ENCODE measurements around the gene CDC42SE2. TPM values are rescaled to one million over a fixed set of nuclear protein-coding genes. Genes with fewer than 3 reads are reported as not detected.

Gene CDC42SE2
- total RNA-seq, 2 donors from 2014 or later = 107 to 110 TPM

- Mint-ChIP-seq H3K27me3 (no peaks in the 10 kb centered on the region), H3K36me3 (ENCODE audit: low read depth) (peaks cover 88% of the 10 kb centered on the region), H3K4me3 (peak overlapping the region; percentile 81), H3K4me1 (peaks cover 61% of the 10 kb centered on the region), H3K27ac (peak overlapping the region; percentile 96), H3K9me3 (peaks cover 8% of the 10 kb centered on the region)
- peak; percentile 54 for ATAC-seq (replicated peaks)
These were observed 118.8 kb downstream of the CDC42SE2 start for GRCh38 chr5:131382407-131383395.

GRCh38 chr5:131384173-131384572, 120.3 kb downstream of the CDC42SE2 start:
- Mint-ChIP-seq H3K9me3 (peaks cover 8% of the 10 kb centered on the region), H3K27ac (peak overlapping the region; percentile 96), H3K4me3 (peak overlapping the region; percentile 81), H3K4me1 (peaks cover 60% of the 10 kb centered on the region), H3K36me3 (ENCODE audit: low read depth) (peaks cover 98% of the 10 kb centered on the region), H3K27me3 (no peaks in the 10 kb centered on the region)
- no peak for ATAC-seq (replicated peaks)

GRCh38 chr5:131384616-131385214, 120.9 kb downstream of the CDC42SE2 start:
- ATAC-seq (replicated peaks) = peak; percentile 54
- peak overlapping the region; percentile 96 for H3K27ac Mint-ChIP-seq
- H3K4me1 Mint-ChIP-seq = peaks cover 63% of the 10 kb centered on the region
- no peaks in the 10 kb centered on the region for H3K27me3 Mint-ChIP-seq
- H3K9me3 Mint-ChIP-seq = peaks cover 8% of the 10 kb centered on the region
- peaks cover 99% of the 10 kb centered on the region for H3K36me3 Mint-ChIP-seq (ENCODE audit: low read depth)
- H3K4me3 Mint-ChIP-seq = peak overlapping the region; percentile 81

DNA sequence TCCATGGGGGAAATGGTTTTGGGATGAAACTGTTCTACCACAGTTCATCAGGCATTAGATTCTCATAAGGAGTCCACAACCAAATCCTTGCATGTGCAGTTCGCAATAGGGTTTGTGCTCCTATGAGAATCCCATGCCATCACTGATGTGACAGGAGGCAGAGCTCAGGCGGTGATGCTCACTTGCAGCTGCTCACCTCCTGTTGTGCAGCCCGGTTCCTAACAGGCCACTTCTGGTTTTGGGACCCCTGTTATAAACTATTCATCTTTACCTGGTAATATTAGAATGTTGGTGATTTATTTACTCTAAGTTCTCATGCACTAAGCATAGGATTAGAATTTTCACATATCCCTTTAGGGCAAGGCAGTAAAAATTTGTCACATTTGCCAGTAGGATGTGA, 122.3 kb downstream of the CDC42SE2 start:
- Mint-ChIP-seq H3K27ac (peak overlapping the region; percentile 96), H3K27me3 (no peaks in the 10 kb centered on the region), H3K36me3 (ENCODE audit: low read depth) (peaks cover 99% of the 10 kb centered on the region), H3K4me1 (peaks cover 61% of the 10 kb centered on the region), H3K9me3 (peaks cover 5% of the 10 kb centered on the region), H3K4me3 (peak overlapping the region; percentile 81)
- ATAC-seq (replicated peaks) = no peak

DNA sequence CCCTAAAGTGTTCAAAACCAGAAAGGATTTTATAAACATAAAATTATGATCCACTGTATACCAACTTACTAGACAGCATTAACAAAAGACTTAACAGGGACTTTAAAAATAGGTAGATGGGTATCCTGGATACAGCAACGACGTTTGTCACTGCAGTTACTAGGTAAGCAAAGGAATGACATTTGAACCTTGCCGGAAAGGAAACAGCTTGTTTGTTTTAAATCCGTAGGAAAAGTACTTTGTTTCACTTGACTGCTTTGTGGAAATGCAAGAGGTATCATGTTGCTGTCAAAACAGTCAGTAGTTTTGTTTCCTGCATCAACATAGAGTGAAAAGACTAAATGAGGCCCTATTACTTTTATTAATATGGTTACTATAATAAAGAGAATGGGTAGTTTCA, 122.9 kb downstream of the CDC42SE2 start:
- H3K9me3 Mint-ChIP-seq = peaks cover 1% of the 10 kb centered on the region
- ATAC-seq (replicated peaks) = no peak
- peak overlapping the region; percentile 96 for H3K27ac Mint-ChIP-seq
- no peaks in the 10 kb centered on the region for H3K27me3 Mint-ChIP-seq
- peaks cover 100% of the 10 kb centered on the region for H3K36me3 Mint-ChIP-seq (ENCODE audit: low read depth)
- H3K4me1 Mint-ChIP-seq = peaks cover 56% of the 10 kb centered on the region
- peak overlapping the region; percentile 81 for H3K4me3 Mint-ChIP-seq

GRCh38 chr5:131387255-131387654, 123.4 kb downstream of the CDC42SE2 start:
- no peaks in the 10 kb centered on the region for H3K9me3 Mint-ChIP-seq
- H3K4me3 Mint-ChIP-seq = peak overlapping the region; percentile 81
- peak overlapping the region; percentile 96 for H3K27ac Mint-ChIP-seq
- no peaks in the 10 kb centered on the region for H3K27me3 Mint-ChIP-seq
- peaks cover 51% of the 10 kb centered on the region for H3K4me1 Mint-ChIP-seq
- ATAC-seq (replicated peaks) = no peak
- H3K36me3 Mint-ChIP-seq (ENCODE audit: low read depth) = peaks cover 100% of the 10 kb centered on the region

- H3K4me3 Mint-ChIP-seq = peak overlapping the region; percentile 75
- peak; percentile 75 for ATAC-seq (replicated peaks)
- peaks cover 100% of the 10 kb centered on the region for H3K36me3 Mint-ChIP-seq (ENCODE audit: low read depth)
- H3K27me3 Mint-ChIP-seq = no peaks in the 10 kb centered on the region
- peak overlapping the region; percentile 96 for H3K27ac Mint-ChIP-seq
- H3K9me3 Mint-ChIP-seq = no peaks in the 10 kb centered on the region
- peaks cover 53% of the 10 kb centered on the region for H3K4me1 Mint-ChIP-seq
These were observed 125.4 kb downstream of the CDC42SE2 start for GRCh38 chr5:131389096-131389868.

GRCh38 chr5:131389869-131390265, 126.0 kb downstream of the CDC42SE2 start:
- Mint-ChIP-seq H3K36me3 (ENCODE audit: low read depth) (peaks cover 100% of the 10 kb centered on the region), H3K4me3 (peak overlapping the region; percentile 75), H3K9me3 (no peaks in the 10 kb centered on the region), H3K4me1 (peaks cover 51% of the 10 kb centered on the region), H3K27ac (peak overlapping the region; percentile 96), H3K27me3 (no peaks in the 10 kb centered on the region)
- no peak for ATAC-seq (replicated peaks)

DNA sequence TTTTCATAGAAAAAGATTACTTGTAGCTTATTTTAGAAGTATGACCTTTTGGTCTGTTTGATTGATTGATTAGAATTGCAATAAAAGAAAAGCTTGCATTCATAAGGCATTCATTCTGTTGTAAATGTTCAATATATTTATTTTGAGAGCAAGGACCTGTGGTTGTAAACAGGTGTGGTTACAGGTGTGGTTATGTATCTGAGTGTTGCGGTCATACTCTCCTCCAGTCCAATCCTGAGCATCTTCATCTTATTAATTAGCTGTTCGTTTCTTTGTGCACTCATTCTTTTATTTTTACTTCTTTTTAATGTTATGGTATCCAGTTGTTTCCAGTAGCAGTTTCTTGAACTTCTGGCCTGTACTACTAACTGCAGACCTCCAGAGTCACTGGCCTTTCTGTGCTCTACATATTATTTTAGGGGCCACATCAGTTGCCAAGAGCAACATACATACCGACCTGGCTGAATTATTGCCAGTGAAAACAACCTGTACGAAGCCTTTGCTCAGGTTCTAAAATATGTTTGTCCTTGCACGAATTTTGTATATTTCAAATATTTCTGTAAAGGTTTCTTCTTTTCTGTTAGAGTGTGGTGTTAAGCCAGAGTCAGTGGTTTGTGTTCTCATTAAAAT, 128.7 kb downstream of the CDC42SE2 start:
- no peak for ATAC-seq (replicated peaks)

GRCh38 chr5:131393498-131393968, 129.7 kb downstream of the CDC42SE2 start:
- no peaks in the 10 kb centered on the region for H3K9me3 Mint-ChIP-seq
- no peak for ATAC-seq (replicated peaks)
- H3K27ac Mint-ChIP-seq = peak overlapping the region; percentile 88
- peaks cover 59% of the 10 kb centered on the region for H3K4me1 Mint-ChIP-seq
- H3K36me3 Mint-ChIP-seq (ENCODE audit: low read depth) = peaks cover 100% of the 10 kb centered on the region
- H3K27me3 Mint-ChIP-seq = no peaks in the 10 kb centered on the region
- peak overlapping the region; percentile 76 for H3K4me3 Mint-ChIP-seq

More for the DNA sequence above, 128.7 kb downstream of the CDC42SE2 start:
- Mint-ChIP-seq H3K4me3 (peak overlapping the region; percentile 76), H3K4me1 (peaks cover 55% of the 10 kb centered on the region), H3K27me3 (no peaks in the 10 kb centered on the region), H3K9me3 (no peaks in the 10 kb centered on the region), H3K36me3 (ENCODE audit: low read depth) (peaks cover 100% of the 10 kb centered on the region), H3K27ac (peak overlapping the region; percentile 88)

- Mint-ChIP-seq H3K9me3 (no peaks in the 10 kb centered on the region), H3K27me3 (no peaks in the 10 kb centered on the region), H3K27ac (peak overlapping the region; percentile 88), H3K36me3 (ENCODE audit: low read depth) (peaks cover 100% of the 10 kb centered on the region), H3K4me1 (peaks cover 57% of the 10 kb centered on the region), H3K4me3 (peak overlapping the region; percentile 76)
- ATAC-seq (replicated peaks) = peak; percentile 75
These were observed 130.3 kb downstream of the CDC42SE2 start for GRCh38 chr5:131394128-131394527.

DNA sequence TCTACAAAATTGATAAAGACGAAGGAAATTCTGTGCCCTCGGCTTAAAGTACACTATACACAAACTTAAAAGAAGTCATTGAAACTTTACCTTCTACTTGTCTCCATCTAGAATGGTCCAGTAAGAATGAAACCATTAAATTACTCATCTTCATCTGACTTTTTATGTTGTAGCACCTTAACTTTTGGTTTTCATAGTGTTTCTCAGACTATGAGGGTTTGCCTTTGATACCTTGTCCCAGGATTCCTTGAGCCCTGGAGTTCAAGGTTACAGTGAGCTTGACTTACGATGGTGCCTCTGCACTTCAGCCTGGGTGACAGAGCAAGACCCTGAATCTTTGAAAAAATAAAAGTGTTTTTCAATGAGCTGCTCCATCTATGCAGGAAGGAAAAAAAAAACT, 132.2 kb downstream of the CDC42SE2 start:
- ATAC-seq (replicated peaks) = peak; percentile 79
- Mint-ChIP-seq H3K36me3 (ENCODE audit: low read depth) (peaks cover 97% of the 10 kb centered on the region), H3K27me3 (no peaks in the 10 kb centered on the region), H3K27ac (peak overlapping the region; percentile 88), H3K9me3 (peaks cover 3% of the 10 kb centered on the region), H3K4me3 (peak overlapping the region; percentile 76), H3K4me1 (peaks cover 50% of the 10 kb centered on the region)

DNA sequence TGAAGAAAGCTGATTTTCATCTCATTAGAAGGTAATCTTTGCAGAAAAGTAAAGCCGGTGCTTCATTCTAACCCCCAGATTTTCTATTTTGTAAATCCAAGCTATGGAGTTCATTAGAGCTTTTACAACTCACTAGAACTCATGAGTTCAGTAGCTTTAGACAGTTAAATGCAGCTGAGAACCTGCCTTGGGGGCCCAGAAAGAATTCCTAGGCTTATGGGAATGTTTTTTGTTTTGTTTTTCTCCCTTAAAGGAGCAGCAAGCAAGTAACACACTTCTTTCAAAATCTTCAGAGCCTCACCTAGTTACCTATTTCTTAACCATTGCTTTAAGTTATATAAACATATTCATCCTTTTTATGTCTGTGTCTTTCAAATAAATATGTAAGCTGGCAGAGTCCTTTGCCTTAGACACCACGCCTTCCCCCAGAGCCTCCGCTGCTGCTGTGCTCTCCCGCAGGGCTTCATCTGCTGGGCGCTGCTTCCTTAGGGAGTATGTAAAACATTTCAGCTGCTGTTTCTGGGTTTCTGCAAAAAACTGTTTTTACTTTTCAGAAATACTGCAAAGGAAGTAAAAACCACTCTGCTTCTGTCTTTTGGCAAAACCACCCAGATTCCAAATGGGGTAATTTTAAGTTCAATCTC, 132.9 kb downstream of the CDC42SE2 start:
- ATAC-seq (replicated peaks) = no peak
- peak overlapping the region; percentile 88 for H3K27ac Mint-ChIP-seq
- peaks cover 50% of the 10 kb centered on the region for H3K4me1 Mint-ChIP-seq
- H3K27me3 Mint-ChIP-seq = no peaks in the 10 kb centered on the region
- H3K4me3 Mint-ChIP-seq = peak overlapping the region; percentile 76
- peaks cover 95% of the 10 kb centered on the region for H3K36me3 Mint-ChIP-seq (ENCODE audit: low read depth)
- peaks cover 3% of the 10 kb centered on the region for H3K9me3 Mint-ChIP-seq
